ENCODE results near the gene PITPNC1.

DNA sequence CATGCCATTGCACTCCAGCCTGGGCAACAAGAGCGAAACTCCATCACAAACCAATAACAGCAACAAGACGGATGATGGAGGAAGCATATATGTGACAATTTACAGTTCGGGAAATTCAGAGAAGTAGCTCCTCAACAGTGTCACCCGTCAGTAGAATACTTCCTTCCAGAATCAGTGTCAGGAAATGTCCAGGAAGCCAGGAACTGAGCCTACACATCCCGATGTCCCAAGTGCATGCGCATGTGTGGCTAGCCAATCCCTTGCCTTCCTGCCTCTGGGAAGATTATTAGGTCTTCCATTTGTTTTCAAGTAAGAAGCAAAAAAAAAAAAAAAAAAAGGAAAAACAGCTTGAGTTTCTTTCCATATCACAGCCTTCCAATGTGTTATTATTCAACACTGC, 1.4 kb upstream of the PITPNC1 start:
- TF ChIP-seq, protein P1, sequence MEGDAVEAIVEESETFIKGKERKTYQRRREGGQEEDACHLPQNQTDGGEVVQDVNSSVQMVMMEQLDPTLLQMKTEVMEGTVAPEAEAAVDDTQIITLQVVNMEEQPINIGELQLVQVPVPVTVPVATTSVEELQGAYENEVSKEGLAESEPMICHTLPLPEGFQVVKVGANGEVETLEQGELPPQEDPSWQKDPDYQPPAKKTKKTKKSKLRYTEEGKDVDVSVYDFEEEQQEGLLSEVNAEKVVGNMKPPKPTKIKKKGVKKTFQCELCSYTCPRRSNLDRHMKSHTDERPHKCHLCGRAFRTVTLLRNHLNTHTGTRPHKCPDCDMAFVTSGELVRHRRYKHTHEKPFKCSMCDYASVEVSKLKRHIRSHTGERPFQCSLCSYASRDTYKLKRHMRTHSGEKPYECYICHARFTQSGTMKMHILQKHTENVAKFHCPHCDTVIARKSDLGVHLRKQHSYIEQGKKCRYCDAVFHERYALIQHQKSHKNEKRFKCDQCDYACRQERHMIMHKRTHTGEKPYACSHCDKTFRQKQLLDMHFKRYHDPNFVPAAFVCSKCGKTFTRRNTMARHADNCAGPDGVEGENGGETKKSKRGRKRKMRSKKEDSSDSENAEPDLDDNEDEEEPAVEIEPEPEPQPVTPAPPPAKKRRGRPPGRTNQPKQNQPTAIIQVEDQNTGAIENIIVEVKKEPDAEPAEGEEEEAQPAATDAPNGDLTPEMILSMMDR (IDR thresholded peaks at IDR 0.05), result no peak
- TF ChIP-seq POLR2A (IDR thresholded peaks at IDR 0.05; ENCODE audit: low read depth), result no peak
- TF ChIP-seq POLR2AphosphoS5 (IDR thresholded peaks at IDR 0.05), result peak in 1 of 2 donors; percentile 9

Measured in esophagus muscularis mucosa (tissue), 3 donors.